Gastroesophageal sphincter (tissue), 4 donors: ENCODE results near the gene RBFOX2. TPM values are rescaled to one million over a fixed set of nuclear protein-coding genes. Genes with fewer than 3 reads are reported as not detected.

Experiments
- ATAC-seq: fragments of 150-250 bp; one replicate; pipeline ENCODE4 v1.9.1; 2016; ENCODE audit warnings: mild to moderate bottlenecking, moderate library complexity
- H3K27ac ChIP-seq, 4 donors: fragments of 200-600 bp; sonication (generic) in 3 of 4; 1 replicate in 3 of 4; 2 replicates in 1 of 4; pipeline ENCODE4 v1.5.1; 2016 to 2019
- H3K27me3 ChIP-seq: fragments of 200-600 bp; sonication (generic); one replicate; pipeline ENCODE4 v1.5.1; 2019
- H3K36me3 ChIP-seq, 2 donors: fragments of 200-600 bp; sonication (generic); one replicate each; pipeline ENCODE4 v1.5.1; 2019; ENCODE audit warnings: control low read depth in 1 of 2
- H3K4me1 ChIP-seq, 3 donors: fragments of 200-600 bp; sonication (generic); 1 replicate in 2 of 3; 2 replicates in 1 of 3; pipeline ENCODE4 v1.5.1; 2016 to 2019; ENCODE audit warnings: control low read depth in 2 of 3
- H3K4me3 ChIP-seq, 2 donors: fragments of 200-600 bp; sonication (generic); one replicate each; pipeline ENCODE4 v1.5.1; 2019; ENCODE audit warnings: mild to moderate bottlenecking in 1 of 2, moderate library complexity in 1 of 2
- H3K9me3 ChIP-seq, 3 donors: fragments of 200-600 bp; sonication (generic); one replicate each; pipeline ENCODE4 v1.5.1; 2017 to 2019; ENCODE audit warnings: control low read depth in 2 of 3
- EP300 ChIP-seq: sonication (generic); formaldehyde crosslinking; IDR thresholded peaks from one replicate; pipeline ENCODE4 v1.6.1; 2017; ENCODE audit warnings: antibody characterized with exemption, mild to moderate bottlenecking
- POLR2A ChIP-seq, 2 donors: fragments of 450-650 bp; IDR thresholded peaks; one replicate each; pipeline ENCODE4 v1.6.1; 2017; ENCODE audit warnings: antibody characterized with exemption in 2 of 2, mild to moderate bottlenecking in 2 of 2, moderate library complexity in 1 of 2
- POLR2AphosphoS5 ChIP-seq: sonication (generic); formaldehyde crosslinking; IDR thresholded peaks from one replicate; pipeline ENCODE4 v1.6.1; 2017; ENCODE audit warnings: antibody characterized with exemption
- WGBS, 2 donors: methylation state at CpG; one replicate each; pipeline ENCODE4 v1.1.5; 2018; ENCODE audit warnings: low coverage in 1 of 2; 5-methylcytosine and 5-hydroxymethylcytosine counted together
- total RNA-seq, 4 donors: library from RNA; depleted of rRNA; stranded (reverse); fragments of >200 nt; gene quantifications; one replicate each; pipeline ENCODE4 v1.1.0, GENCODE V29; 2016
- TF ChIP-seq, protein P1 (sequence below), 4 experiments: fragments of 200-600 bp in 2 of 4; fragments of 450-650 bp in 2 of 4; sonication (generic) in 1 of 4; IDR thresholded peaks; one replicate each; pipeline ENCODE4 v1.5.1; 2017 to 2019; ENCODE audit warnings: antibody characterized with exemption in 4 of 4, mild to moderate bottlenecking in 2 of 4, moderate library complexity in 2 of 4

RBFOX2 gene
- total RNA-seq, 4 donors from 2014 or later, result 120 to 197 (median 169) TPM

DNA sequence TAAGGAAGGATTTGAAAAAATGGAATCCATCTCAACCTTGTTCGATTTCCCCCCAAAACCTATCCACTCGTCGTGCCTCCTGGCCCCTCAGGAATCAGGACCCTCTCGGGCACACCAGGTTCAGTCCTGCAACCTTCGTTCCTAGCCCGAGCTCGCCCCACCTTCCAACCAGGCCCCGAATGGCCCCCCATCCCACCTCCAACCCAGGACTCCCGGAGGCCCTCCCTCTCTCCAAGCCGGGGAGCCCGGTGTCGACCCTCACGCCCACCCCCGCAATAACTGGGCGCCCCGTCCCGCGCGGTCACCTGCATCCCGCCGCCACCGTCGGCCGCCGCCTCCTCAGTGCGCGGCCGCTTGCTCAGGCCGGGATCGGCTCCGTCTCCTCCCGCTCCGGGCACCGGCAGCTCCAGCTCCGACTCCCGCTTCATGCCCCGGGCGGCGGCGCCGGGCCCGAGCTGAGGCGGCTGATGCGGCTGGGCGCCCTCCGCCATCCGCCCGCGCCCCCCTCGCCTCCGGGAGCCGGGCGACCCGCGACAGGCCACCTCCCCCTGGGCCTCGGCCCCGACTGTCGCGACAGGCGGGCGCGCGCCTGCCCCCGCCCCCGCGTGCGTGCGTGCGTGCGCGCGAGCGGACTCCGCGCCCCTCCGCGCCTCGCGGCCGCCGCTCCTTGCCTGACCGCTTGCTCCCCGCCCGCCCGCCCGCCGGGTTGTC, 534 bp downstream of the RBFOX2 start:
- H3K4me1 ChIP-seq, result peaks cover 4 to 54% (median 14%) of the 10 kb centered on the region in 3 donors
- no peaks in the 10 kb centered on the region for H3K27me3 ChIP-seq
- H3K36me3 ChIP-seq, result no peaks in the 10 kb centered on the region
- 0 to 2% methylated on average over 6 to 18 of the region's 87 CpGs for WGBS, 2 donors
- H3K4me3 ChIP-seq, result peak overlapping the region; percentile 85 to 93
- peak in 1 of 2 donors; percentile 36 for TF ChIP-seq POLR2A (IDR thresholded peaks at IDR 0.05)
- TF ChIP-seq, protein P1, sequence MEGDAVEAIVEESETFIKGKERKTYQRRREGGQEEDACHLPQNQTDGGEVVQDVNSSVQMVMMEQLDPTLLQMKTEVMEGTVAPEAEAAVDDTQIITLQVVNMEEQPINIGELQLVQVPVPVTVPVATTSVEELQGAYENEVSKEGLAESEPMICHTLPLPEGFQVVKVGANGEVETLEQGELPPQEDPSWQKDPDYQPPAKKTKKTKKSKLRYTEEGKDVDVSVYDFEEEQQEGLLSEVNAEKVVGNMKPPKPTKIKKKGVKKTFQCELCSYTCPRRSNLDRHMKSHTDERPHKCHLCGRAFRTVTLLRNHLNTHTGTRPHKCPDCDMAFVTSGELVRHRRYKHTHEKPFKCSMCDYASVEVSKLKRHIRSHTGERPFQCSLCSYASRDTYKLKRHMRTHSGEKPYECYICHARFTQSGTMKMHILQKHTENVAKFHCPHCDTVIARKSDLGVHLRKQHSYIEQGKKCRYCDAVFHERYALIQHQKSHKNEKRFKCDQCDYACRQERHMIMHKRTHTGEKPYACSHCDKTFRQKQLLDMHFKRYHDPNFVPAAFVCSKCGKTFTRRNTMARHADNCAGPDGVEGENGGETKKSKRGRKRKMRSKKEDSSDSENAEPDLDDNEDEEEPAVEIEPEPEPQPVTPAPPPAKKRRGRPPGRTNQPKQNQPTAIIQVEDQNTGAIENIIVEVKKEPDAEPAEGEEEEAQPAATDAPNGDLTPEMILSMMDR (IDR thresholded peaks at IDR 0.05), result no peak
- peak; percentile 65 for ATAC-seq
- no peaks in the 10 kb centered on the region for H3K9me3 ChIP-seq
- H3K27ac ChIP-seq, result peak overlapping the region; percentile 76 to 99 (median 96)

GRCh38 chr22:36027579-36027934, 1.1 kb downstream of the RBFOX2 start:
- 2% methylated on average over 7 of the region's 7 CpGs for WGBS, 2 donors
- H3K4me1 ChIP-seq, result peaks cover 8 to 60% (median 18%) of the 10 kb centered on the region in 3 donors
- H3K36me3 ChIP-seq, result no peaks in the 10 kb centered on the region
- H3K9me3 ChIP-seq, result no peaks in the 10 kb centered on the region
- peak overlapping the region; percentile 76 to 99 (median 96) for H3K27ac ChIP-seq
- H3K27me3 ChIP-seq, result no peaks in the 10 kb centered on the region
- peak overlapping the region; percentile 85 to 93 for H3K4me3 ChIP-seq
- TF ChIP-seq POLR2AphosphoS5 (no peak), POLR2A (IDR thresholded peaks at IDR 0.05) (no peak), EP300 (no peak)
- TF ChIP-seq, protein P1 (IDR thresholded peaks at IDR 0.05), result no peak
- no peak for ATAC-seq

GRCh38 chr22:36026741-36027140, 1.9 kb downstream of the RBFOX2 start:
- TF ChIP-seq, protein P1 (IDR thresholded peaks at IDR 0.05), result no peak
- TF ChIP-seq POLR2AphosphoS5 (no peak), POLR2A (IDR thresholded peaks at IDR 0.05) (no peak), EP300 (no peak)
- Histone ChIP-seq H3K27ac (peak overlapping the region in 3 of 4 donors; percentile 95 to 99 (median 97)), H3K27me3 (no peaks in the 10 kb centered on the region), H3K4me1 (peaks cover 13 to 68% (median 24%) of the 10 kb centered on the region in 3 donors), H3K4me3 (peak overlapping the region; percentile 85 to 93), H3K36me3 (no peaks in the 10 kb centered on the region), H3K9me3 (no peaks in the 10 kb centered on the region)
- ATAC-seq, result no peak

- no peak for ATAC-seq
- TF ChIP-seq POLR2A (IDR thresholded peaks at IDR 0.05) (no peak), POLR2AphosphoS5 (no peak), EP300 (no peak)
- TF ChIP-seq, protein P1 (IDR thresholded peaks at IDR 0.05), result no peak
- Histone ChIP-seq H3K4me3 (no peak overlapping the region), H3K36me3 (no peaks in the 10 kb centered on the region), H3K27ac (peak overlapping the region; percentile 69 to 81 (median 72)), H3K9me3 (no peaks in the 10 kb centered on the region), H3K4me1 (peaks cover 24 to 91% (median 32%) of the 10 kb centered on the region in 3 donors), H3K27me3 (no peaks in the 10 kb centered on the region)
These were observed 5.9 kb downstream of the RBFOX2 start for GRCh38 chr22:36022697-36023096.

GRCh38 chr22:36022162-36022561, 6.5 kb downstream of the RBFOX2 start:
- Histone ChIP-seq H3K27ac (peak overlapping the region; percentile 69 to 81 (median 72)), H3K4me3 (peak overlapping the region in 1 of 2 donors; percentile 10), H3K36me3 (no peaks in the 10 kb centered on the region), H3K9me3 (no peaks in the 10 kb centered on the region), H3K4me1 (peaks cover 24 to 91% (median 32%) of the 10 kb centered on the region in 3 donors), H3K27me3 (no peaks in the 10 kb centered on the region)
- TF ChIP-seq POLR2AphosphoS5, result peak; percentile 16
- TF ChIP-seq POLR2A (IDR thresholded peaks at IDR 0.05), result no peak
- no peak for ATAC-seq
- 0 to 8% methylated on average over 1 of the region's 1 CpG for WGBS, 2 donors
